Measurements from ENCODE around the gene MMP24.

DNA sequence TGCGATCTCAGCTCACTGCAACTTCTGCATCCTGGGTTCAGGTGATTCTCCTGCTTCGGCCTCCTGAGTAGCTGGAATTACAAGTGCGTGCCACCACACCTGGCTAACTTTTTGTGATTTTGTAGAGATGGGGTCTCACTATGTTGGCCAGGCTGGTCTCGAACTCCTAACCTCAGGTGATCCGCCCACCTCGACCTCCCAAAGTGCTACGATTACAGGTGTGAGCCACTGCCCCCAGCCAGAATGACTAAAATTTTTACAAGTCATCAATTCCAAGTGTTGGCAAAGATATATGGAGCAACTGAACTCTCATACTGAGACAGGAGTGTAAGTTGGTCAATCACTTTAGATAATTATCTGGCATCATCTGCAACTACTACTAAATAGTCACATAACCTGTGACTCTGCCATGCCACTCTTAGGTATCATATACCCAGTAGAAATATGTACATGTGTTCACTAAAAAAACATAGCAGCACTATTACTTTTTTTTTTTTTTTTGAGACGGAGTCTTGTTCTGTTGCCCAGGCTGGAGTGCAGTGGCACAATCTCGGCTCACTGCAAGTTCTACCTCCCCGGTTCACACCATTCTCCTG is 55.1 kb downstream of the MMP24 start:
- TF ChIP-seq, protein P1, sequence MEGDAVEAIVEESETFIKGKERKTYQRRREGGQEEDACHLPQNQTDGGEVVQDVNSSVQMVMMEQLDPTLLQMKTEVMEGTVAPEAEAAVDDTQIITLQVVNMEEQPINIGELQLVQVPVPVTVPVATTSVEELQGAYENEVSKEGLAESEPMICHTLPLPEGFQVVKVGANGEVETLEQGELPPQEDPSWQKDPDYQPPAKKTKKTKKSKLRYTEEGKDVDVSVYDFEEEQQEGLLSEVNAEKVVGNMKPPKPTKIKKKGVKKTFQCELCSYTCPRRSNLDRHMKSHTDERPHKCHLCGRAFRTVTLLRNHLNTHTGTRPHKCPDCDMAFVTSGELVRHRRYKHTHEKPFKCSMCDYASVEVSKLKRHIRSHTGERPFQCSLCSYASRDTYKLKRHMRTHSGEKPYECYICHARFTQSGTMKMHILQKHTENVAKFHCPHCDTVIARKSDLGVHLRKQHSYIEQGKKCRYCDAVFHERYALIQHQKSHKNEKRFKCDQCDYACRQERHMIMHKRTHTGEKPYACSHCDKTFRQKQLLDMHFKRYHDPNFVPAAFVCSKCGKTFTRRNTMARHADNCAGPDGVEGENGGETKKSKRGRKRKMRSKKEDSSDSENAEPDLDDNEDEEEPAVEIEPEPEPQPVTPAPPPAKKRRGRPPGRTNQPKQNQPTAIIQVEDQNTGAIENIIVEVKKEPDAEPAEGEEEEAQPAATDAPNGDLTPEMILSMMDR (IDR thresholded peaks at IDR 0.05) = no peak
- no peak for TF ChIP-seq POLR2A (IDR thresholded peaks at IDR 0.05)

All from uterus (tissue), 2 donors.